SK-N-SH treated with all-trans-retinoic acid at 6 μM for 48 hours (cell line): ENCODE measurements around the gene ADAMTS10.

ENCODE experiments used
- ATAC-seq: fragments of 200-7000 bp; cut with Tn5 transposase; 3 replicates; pipeline ENCODE4 v1.9.1; 2020; ENCODE audit warnings: mild to moderate bottlenecking, moderate library complexity
- ARNTL ChIP-seq: fragments of 450-650 bp; formaldehyde crosslinking; IDR thresholded peaks from 2 replicates; pipeline ENCODE4 v1.5.0; 2020; ENCODE audit warnings: low read depth, mild to moderate bottlenecking, moderate library complexity, borderline replicate concordance
- BACH2 ChIP-seq: fragments of 250-450 bp; sonication (Bioruptor Pico); IDR thresholded peaks from 2 replicates; pipeline ENCODE4 v1.9.0; 2021; ENCODE audit warnings: mild to moderate bottlenecking, borderline replicate concordance
- CREB5 ChIP-seq: fragments of 250-450 bp; sonication (Bioruptor Pico); IDR thresholded peaks from 2 replicates; pipeline ENCODE4 v1.5.1; 2020; ENCODE audit warnings: low read depth, mild to moderate bottlenecking, moderate library complexity
- CSDC2 ChIP-seq: fragments of 250-450 bp; sonication (Bioruptor Pico); IDR thresholded peaks from 2 replicates; pipeline ENCODE4 v1.5.0; 2020; ENCODE audit warnings: mild to moderate bottlenecking, moderate library complexity
- ESRRG ChIP-seq: fragments of 250-450 bp; sonication (Bioruptor Pico); IDR thresholded peaks from 2 replicates; pipeline ENCODE4 v1.6.1; 2021; ENCODE audit warnings: mild to moderate bottlenecking
- GLIS3 ChIP-seq: fragments of 250-450 bp; sonication (Bioruptor Pico); IDR thresholded peaks from 2 replicates; pipeline ENCODE4 v1.5.0; 2020; ENCODE audit warnings: mild to moderate bottlenecking, moderate library complexity
- ISL1 ChIP-seq: fragments of 250-450 bp; sonication (Bioruptor Pico); IDR thresholded peaks from 2 replicates; pipeline ENCODE4 v2.1.2; 2022; ENCODE audit warnings: mild to moderate bottlenecking, moderate library complexity
- OSR1 ChIP-seq: fragments of 250-450 bp; sonication (Bioruptor Pico); IDR thresholded peaks from 2 replicates; pipeline ENCODE4 v1.8.0; 2022; ENCODE audit warnings: moderate library complexity, mild to moderate bottlenecking, inconsistent platforms
- PATZ1 ChIP-seq: fragments of 250-450 bp; sonication (Bioruptor Pico); IDR thresholded peaks from 2 replicates; pipeline ENCODE4 v1.8.0; 2020; ENCODE audit warnings: mild to moderate bottlenecking, moderate library complexity, borderline replicate concordance
- POU6F1 ChIP-seq: fragments of 250-450 bp; sonication (Bioruptor Pico); IDR thresholded peaks from 2 replicates; pipeline ENCODE4 v1.8.0; 2021; ENCODE audit warnings: low read depth, mild to moderate bottlenecking, moderate library complexity, borderline replicate concordance
- PPARA ChIP-seq: fragments of 250-450 bp; sonication (Bioruptor Pico); IDR thresholded peaks from 2 replicates; pipeline ENCODE4 v1.5.0; 2020; ENCODE audit warnings: mild to moderate bottlenecking, borderline replicate concordance
- SNAI2 ChIP-seq: fragments of 250-450 bp; sonication (Bioruptor Pico); IDR thresholded peaks from 2 replicates; pipeline ENCODE4 v1.5.0; 2020; ENCODE audit warnings: mild to moderate bottlenecking, moderate library complexity
- TOX ChIP-seq: fragments of 250-450 bp; sonication (Bioruptor Pico); IDR thresholded peaks from 2 replicates; pipeline ENCODE4 v1.8.0; 2021; ENCODE audit warnings: mild to moderate bottlenecking, moderate library complexity, borderline replicate concordance
- ZC3H10 ChIP-seq: fragments of 250-450 bp; sonication (Bioruptor Pico); IDR thresholded peaks from 2 replicates; pipeline ENCODE4 v1.5.1; 2021; ENCODE audit warnings: mild to moderate bottlenecking, moderate library complexity
- ZFP30 ChIP-seq: fragments of 450-650 bp; formaldehyde crosslinking; IDR thresholded peaks from 2 replicates; pipeline ENCODE4 v1.5.0; 2022; ENCODE audit warnings: mild to moderate bottlenecking, moderate library complexity
- ZNF565 ChIP-seq: fragments of 450-650 bp; formaldehyde crosslinking; conservative IDR thresholded peaks from 2 replicates; pipeline ENCODE4 v1.5.0; 2020; ENCODE audit warnings: low read depth, mild to moderate bottlenecking, moderate library complexity
- ZNF70 ChIP-seq: fragments of 450-650 bp; formaldehyde crosslinking; IDR thresholded peaks from 2 replicates; pipeline ENCODE4 v1.5.0; 2020; ENCODE audit warnings: mild to moderate bottlenecking, moderate library complexity
- TF ChIP-seq, protein P1 (sequence below): fragments of 250-450 bp; sonication (Bioruptor Pico); IDR thresholded peaks from 2 replicates; pipeline ENCODE4 v1.5.1; 2021; ENCODE audit warnings: mild to moderate bottlenecking, moderate library complexity
- TF ChIP-seq, protein P2 (sequence below): fragments of 250-450 bp; sonication (Bioruptor Pico); IDR thresholded peaks from 2 replicates; pipeline ENCODE4 v1.5.0; 2020; ENCODE audit warnings: mild to moderate bottlenecking, moderate library complexity

Gene ADAMTS10

DNA sequence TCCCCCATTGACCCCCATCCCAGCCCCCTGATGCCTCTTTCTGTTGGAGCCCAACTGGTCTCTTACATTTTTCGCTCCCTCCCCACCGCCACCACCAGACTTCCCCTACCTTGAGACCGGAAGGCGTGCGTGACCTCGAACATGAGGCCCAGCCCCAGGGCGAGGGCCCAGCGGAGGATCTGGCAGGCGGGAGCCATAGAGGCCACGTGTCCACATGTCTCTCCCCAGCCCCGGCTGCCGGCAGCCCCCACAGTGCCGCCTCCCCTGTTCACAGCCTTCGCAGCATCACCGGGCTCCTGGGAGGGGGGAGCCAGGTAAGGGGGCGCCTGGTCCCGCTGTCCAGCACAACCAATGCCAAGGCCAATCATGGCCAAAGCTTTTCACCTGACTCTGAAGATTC lies 5.0 kb downstream of the ADAMTS10 start:
- TF ChIP-seq OSR1 (CRISPR knock-in tag) (no peak), CSDC2 (CRISPR knock-in tag) (no peak), SNAI2 (CRISPR knock-in tag) (no peak), ZC3H10 (no peak), BACH2 (CRISPR knock-in tag) (no peak), ISL1 (CRISPR knock-in tag) (no peak), ZNF565 (CRISPR knock-in tag) (no peak)
- TF ChIP-seq, protein P1, sequence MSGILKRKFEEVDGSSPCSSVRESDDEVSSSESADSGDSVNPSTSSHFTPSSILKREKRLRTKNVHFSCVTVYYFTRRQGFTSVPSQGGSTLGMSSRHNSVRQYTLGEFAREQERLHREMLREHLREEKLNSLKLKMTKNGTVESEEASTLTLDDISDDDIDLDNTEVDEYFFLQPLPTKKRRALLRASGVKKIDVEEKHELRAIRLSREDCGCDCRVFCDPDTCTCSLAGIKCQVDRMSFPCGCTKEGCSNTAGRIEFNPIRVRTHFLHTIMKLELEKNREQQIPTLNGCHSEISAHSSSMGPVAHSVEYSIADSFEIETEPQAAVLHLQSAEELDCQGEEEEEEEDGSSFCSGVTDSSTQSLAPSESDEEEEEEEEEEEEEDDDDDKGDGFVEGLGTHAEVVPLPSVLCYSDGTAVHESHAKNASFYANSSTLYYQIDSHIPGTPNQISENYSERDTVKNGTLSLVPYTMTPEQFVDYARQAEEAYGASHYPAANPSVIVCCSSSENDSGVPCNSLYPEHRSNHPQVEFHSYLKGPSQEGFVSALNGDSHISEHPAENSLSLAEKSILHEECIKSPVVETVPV = no peak
- TF ChIP-seq, all 23 proteins: peak for 0
- ATAC-seq = no peak

DNA sequence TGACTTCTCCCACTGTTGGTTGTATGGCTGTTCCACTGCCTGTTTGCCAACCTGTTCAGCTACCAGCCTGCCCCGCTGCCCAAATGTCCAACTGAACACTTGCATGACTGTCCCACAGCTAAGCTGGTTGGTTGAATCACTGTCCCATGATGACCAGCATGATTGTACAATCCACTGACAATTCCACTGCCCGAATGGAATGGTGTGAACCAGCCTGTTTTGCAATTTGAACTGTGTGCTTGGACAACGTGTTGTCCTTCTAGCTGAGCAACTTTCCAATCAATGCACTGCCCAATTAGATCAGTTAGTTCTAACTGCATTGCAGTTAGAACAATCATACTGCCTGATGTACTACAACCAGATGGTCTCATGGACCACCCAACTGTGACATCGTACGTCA lies 8.7 kb downstream of the ADAMTS10 start:
- no peak for ATAC-seq
- TF ChIP-seq OSR1 (CRISPR knock-in tag) (no peak), ESRRG (CRISPR knock-in tag) (no peak), POU6F1 (CRISPR knock-in tag) (no peak), TOX (no peak), ZFP30 (CRISPR knock-in tag) (no peak), ZNF70 (CRISPR knock-in tag) (no peak), PATZ1 (no peak), PPARA (CRISPR knock-in tag) (no peak), CSDC2 (CRISPR knock-in tag) (no peak)
- TF ChIP-seq, protein P1 = no peak
- TF ChIP-seq, protein P2, sequence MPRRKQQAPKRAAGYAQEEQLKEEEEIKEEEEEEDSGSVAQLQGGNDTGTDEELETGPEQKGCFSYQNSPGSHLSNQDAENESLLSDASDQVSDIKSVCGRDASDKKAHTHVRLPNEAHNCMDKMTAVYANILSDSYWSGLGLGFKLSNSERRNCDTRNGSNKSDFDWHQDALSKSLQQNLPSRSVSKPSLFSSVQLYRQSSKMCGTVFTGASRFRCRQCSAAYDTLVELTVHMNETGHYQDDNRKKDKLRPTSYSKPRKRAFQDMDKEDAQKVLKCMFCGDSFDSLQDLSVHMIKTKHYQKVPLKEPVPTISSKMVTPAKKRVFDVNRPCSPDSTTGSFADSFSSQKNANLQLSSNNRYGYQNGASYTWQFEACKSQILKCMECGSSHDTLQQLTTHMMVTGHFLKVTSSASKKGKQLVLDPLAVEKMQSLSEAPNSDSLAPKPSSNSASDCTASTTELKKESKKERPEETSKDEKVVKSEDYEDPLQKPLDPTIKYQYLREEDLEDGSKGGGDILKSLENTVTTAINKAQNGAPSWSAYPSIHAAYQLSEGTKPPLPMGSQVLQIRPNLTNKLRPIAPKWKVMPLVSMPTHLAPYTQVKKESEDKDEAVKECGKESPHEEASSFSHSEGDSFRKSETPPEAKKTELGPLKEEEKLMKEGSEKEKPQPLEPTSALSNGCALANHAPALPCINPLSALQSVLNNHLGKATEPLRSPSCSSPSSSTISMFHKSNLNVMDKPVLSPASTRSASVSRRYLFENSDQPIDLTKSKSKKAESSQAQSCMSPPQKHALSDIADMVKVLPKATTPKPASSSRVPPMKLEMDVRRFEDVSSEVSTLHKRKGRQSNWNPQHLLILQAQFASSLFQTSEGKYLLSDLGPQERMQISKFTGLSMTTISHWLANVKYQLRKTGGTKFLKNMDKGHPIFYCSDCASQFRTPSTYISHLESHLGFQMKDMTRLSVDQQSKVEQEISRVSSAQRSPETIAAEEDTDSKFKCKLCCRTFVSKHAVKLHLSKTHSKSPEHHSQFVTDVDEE = no peak

DNA sequence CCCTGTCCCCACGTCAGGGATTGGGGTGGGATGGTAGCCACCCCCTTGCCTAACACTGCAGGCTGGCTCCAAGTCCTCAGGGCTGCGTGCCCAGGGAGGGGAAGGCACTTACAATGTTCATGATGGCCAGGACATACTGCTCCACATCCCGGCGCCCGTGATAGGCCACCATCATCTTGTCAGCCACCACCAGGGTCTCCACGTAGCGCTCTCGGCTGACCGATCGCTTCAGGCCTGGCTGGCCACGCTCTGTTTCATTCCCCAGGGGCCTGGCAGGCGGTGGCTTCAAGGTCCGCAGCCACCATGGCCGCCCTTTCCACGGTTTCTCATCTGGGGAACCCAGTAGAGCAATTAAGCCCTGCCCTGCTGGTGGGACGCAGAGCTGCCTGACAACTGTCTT lies 9.7 kb downstream of the ADAMTS10 start:
- TF ChIP-seq ZNF70 (CRISPR knock-in tag) = no peak
- no peak for TF ChIP-seq GLIS3 (CRISPR knock-in tag)
- TF ChIP-seq SNAI2 (CRISPR knock-in tag) = no peak
- no peak for TF ChIP-seq ZFP30 (CRISPR knock-in tag)
- TF ChIP-seq ESRRG (CRISPR knock-in tag) = no peak
- no peak for TF ChIP-seq BACH2 (CRISPR knock-in tag)
- no peak for TF ChIP-seq CREB5 (CRISPR knock-in tag)
- TF ChIP-seq ARNTL (CRISPR knock-in tag) = no peak
- TF ChIP-seq PPARA (CRISPR knock-in tag) = no peak
- TF ChIP-seq, protein P1 = no peak
- no peak for ATAC-seq
